ENCODE results near the gene FASTKD2.

DNA sequence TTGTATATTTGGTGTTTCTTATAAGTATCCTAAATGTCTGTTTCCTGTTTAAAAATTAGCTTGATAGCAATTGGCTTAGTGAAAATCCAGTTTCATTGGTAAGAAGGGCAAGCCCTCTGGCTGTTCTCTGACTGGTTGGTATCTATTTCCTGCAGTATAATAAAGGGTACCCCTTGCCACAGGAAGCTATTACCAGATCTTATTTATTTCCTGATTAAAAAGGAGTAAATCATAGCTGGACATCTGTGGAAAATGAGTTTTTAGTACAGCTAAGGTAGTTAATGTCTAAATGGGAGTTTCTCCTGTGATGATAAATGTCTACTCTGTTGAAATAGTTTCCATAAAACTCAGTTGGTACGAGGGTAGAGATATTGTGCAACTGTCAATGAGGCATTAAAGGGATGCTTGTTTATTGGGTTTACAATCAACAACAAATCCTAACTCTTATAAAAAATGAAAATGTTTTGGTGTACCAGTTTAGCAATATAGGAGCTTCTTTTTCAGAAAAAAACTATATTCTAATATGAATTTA, 58.7 kb downstream of the FASTKD2 start:
- no peak for TF ChIP-seq CTCF (IDR thresholded peaks at IDR 0.05; ENCODE audit: low read length)
- TF ChIP-seq EZH2phosphoT487 (IDR thresholded peaks at IDR 0.05; ENCODE audit: low read length) = no peak
